Measurements from ENCODE around the gene NDUFC2. TPM values are rescaled to one million over a fixed set of nuclear protein-coding genes. Genes with fewer than 3 reads are reported as not detected.
"Not testable (repeated sequence)": the region's sequence is repeated elsewhere in the genome, so short reads cannot be mapped to it uniquely, and the experiment has no call there.

NDUFC2 gene
- total RNA-seq, 4 donors from 2014 or later, result 67.8 to 86.3 (median 76.0) TPM

GRCh38 chr11:78060533-78060932, 19.1 kb downstream of the NDUFC2 start:
- no peak for DNase-seq
- Histone ChIP-seq H3K27ac (no peak overlapping the region), H3K36me3 (no peaks in the 10 kb centered on the region), H3K4me1 (no peaks in the 10 kb centered on the region), H3K9me3 (no peaks in the 10 kb centered on the region), H3K4me3 (no peak overlapping the region), H3K27me3 (no peaks in the 10 kb centered on the region)
- TF ChIP-seq CTCF (IDR thresholded peaks at IDR 0.05) (no peak), POLR2A (IDR thresholded peaks at IDR 0.05) (no peak)
- 91 to 99% methylated on average over 5 to 8 of the region's 8 CpGs for WGBS, 2 donors
- intact Hi-C loops (cut with DNase I), result no loop called here

DNA sequence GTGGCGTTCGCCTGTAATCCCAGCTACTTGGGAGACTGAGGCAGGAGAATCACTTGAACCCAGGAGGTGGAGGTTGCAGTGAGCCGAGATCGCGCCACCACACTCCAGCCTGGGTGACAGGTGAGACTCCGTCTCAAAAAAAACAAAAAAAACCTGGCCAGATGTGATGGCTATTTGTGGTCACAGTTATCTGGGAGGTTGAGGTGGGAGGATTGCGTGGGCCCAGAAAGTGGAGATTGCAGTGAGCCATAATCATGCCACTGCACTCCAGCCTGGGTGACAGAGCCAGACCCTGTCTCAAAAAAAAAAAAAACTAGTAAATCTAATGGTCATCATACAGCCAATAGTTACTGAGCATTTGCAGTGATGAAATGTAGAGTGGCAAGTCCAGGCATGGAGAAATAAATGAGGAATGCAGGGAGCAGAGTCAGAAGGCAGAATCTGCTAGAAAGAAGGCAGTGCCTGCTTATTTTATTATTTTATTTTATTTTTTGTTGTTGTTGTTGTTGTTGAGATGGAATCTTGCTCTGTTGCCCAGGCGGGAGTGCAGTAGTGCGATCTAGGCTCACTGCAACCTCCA, 19.8 kb downstream of the NDUFC2 start:
- H3K4me1 ChIP-seq; H3K36me3 ChIP-seq; H3K27me3 ChIP-seq; H3K4me3 ChIP-seq; DNase-seq; H3K27ac ChIP-seq; H3K9me3 ChIP-seq; intact Hi-C loops (cut with DNase I): not testable (repeated sequence)
- WGBS, 2 donors, result 91 to 95% methylated on average over 9 of the region's 9 CpGs

GRCh38 chr11:78057462-78058055, 22.1 kb downstream of the NDUFC2 start:
- no peaks in the 10 kb centered on the region for H3K27me3 ChIP-seq
- no peak for TF ChIP-seq CTCF (IDR thresholded peaks at IDR 0.05)
- TF ChIP-seq POLR2A (IDR thresholded peaks at IDR 0.05), result no peak
- WGBS, 2 donors, result 81 to 85% methylated on average over 7 to 10 of the region's 10 CpGs
- no peaks in the 10 kb centered on the region for H3K4me1 ChIP-seq
- intact Hi-C loops (cut with DNase I), result no loop called here
- no peaks in the 10 kb centered on the region for H3K36me3 ChIP-seq
- H3K4me3 ChIP-seq, result no peak overlapping the region
- no peaks in the 10 kb centered on the region for H3K9me3 ChIP-seq
- H3K27ac ChIP-seq, result no peak overlapping the region
- DNase-seq, result no peak

GRCh38 chr11:78056093-78056492, 23.6 kb downstream of the NDUFC2 start:
- Histone ChIP-seq H3K27me3 (no peaks in the 10 kb centered on the region), H3K27ac (no peak overlapping the region), H3K9me3 (no peaks in the 10 kb centered on the region), H3K4me3 (no peak overlapping the region), H3K4me1 (no peaks in the 10 kb centered on the region), H3K36me3 (no peaks in the 10 kb centered on the region)
- 90 to 91% methylated on average over 3 of the region's 3 CpGs for WGBS, 2 donors
- intact Hi-C loops (cut with DNase I), result no loop called here
- no peak for DNase-seq
- TF ChIP-seq CTCF (IDR thresholded peaks at IDR 0.05) (no peak), POLR2A (IDR thresholded peaks at IDR 0.05) (no peak)

DNA sequence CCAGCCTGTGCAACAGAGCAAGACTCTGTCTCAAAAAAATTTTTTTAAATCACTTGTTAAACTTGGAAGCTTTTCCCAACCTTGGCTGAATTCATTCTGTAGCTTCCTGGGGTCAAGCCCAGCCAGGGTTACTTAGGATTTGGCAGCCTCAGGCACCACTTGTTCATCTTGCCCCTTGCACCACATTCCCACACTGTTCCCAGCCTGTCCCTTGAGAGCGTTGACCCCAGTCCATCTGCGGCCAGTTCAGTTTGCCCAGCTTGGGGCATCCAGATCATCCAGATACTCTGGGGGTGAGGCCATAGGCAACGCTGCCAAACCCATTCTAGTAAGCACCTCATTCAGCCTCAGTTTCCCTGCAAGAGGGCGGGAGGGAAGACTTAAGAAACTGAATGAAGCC, 24.7 kb downstream of the NDUFC2 start:
- no peaks in the 10 kb centered on the region for H3K9me3 ChIP-seq
- intact Hi-C loops (cut with DNase I), result no loop called here
- H3K4me3 ChIP-seq, result no peak overlapping the region
- no peaks in the 10 kb centered on the region for H3K36me3 ChIP-seq
- no peak overlapping the region for H3K27ac ChIP-seq
- DNase-seq, result no peak
- H3K27me3 ChIP-seq, result no peaks in the 10 kb centered on the region
- H3K4me1 ChIP-seq, result no peaks in the 10 kb centered on the region
- TF ChIP-seq CTCF (IDR thresholded peaks at IDR 0.05) (no peak), POLR2A (IDR thresholded peaks at IDR 0.05) (no peak)
- WGBS, 2 donors, result 88 to 92% methylated on average over 4 of the region's 4 CpGs
